ENCODE measurements around the gene FBXO44. TPM values are rescaled to one million over a fixed set of nuclear protein-coding genes. Genes with fewer than 3 reads are reported as not detected.
A peak's percentile ranks its signal among the peaks of the same experiment; 100 is the strongest.

Gene FBXO44
- total and polyA plus RNA-seq, 2 experiments from 2014 or later: 22.0 to 30.8 TPM

DNA sequence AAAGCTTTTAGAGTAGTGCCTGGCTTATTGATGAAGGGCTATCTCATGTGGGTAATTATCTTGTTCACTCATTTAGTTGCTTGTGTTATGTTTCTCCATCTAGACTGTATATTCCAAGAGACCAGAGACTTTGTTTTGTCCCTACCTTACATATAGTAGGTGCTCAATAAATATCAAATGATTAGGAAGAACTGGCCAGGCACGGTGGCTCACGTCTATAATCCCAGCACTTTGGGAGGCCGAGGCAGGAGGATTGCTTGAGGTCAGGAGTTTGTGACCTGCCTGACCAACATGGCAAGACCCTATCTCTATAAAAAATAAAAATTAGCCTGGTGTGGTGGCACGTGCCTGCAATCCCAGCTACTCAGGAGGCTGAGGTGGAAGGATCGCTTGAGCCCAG, 9.4 kb upstream of the FBXO44 start (continued):
- TF ChIP-seq, protein P1, sequence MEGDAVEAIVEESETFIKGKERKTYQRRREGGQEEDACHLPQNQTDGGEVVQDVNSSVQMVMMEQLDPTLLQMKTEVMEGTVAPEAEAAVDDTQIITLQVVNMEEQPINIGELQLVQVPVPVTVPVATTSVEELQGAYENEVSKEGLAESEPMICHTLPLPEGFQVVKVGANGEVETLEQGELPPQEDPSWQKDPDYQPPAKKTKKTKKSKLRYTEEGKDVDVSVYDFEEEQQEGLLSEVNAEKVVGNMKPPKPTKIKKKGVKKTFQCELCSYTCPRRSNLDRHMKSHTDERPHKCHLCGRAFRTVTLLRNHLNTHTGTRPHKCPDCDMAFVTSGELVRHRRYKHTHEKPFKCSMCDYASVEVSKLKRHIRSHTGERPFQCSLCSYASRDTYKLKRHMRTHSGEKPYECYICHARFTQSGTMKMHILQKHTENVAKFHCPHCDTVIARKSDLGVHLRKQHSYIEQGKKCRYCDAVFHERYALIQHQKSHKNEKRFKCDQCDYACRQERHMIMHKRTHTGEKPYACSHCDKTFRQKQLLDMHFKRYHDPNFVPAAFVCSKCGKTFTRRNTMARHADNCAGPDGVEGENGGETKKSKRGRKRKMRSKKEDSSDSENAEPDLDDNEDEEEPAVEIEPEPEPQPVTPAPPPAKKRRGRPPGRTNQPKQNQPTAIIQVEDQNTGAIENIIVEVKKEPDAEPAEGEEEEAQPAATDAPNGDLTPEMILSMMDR (conservative IDR thresholded peaks at IDR 0.05; ENCODE audit: low read depth in 2 of 2): no peak
- TF ChIP-seq EZH2 (IDR thresholded peaks at IDR 0.05; ENCODE audit: low read depth, unreplicated experiment): no peak
- TF ChIP-seq ZNF114 (CRISPR knock-in tag; IDR thresholded peaks at IDR 0.05): no peak

DNA sequence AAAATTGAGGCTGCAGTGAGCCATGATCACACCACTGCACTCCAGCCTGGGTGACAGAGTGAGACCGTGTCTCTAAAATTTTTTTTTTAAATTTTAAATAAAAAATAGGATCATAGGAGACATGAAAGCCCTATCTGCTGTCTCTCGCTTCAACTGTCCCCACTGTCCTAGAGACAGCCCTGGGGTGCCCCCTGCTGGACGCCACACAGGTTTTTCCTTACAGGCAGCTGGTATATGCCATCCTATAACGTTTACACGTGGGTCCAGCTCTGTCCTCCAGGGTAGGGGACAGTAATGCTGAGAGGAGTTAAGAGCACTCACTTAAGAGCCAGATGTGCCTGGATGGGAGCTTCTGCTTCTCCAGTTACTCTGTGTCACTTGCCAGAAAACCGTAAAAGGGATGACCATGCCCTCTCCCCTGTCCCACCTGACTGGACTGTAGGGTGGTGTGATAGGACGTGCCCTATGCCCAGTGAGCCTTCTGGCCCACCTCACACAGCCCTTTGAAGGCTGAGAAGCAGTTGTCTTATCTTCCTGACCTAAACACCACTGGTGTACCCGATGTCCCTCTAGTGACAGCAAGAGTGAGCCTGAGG, 8.9 kb upstream of the FBXO44 start:
- H3K27ac Mint-ChIP-seq: no peak overlapping the region

DNA sequence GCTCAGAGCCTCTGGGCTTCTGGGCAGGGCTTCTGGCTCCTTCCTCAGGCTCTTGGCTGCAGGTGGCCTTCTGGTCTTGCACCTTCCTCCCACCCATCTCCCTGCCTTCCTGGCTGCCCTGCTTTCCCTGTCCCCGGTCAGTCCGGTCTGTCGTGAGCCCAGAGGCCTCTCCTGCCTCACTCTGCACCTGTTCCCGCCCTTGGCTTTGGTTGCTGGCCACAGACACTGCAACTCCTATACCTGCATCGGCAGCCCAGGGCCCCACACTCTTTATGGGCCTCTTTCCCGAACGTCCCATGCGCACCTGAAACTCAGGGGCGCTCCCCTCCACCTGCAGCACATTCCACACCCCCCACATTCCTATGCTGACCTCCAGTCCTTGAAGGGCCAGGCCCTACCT, 8.4 kb upstream of the FBXO44 start:
- ATAC-seq: no peak
- H3K27ac Mint-ChIP-seq: no peak overlapping the region
- H3K27me3 Mint-ChIP-seq (ENCODE audit: insufficient read depth, low read depth, poor library complexity): peaks cover 13% of the 10 kb centered on the region
- peaks cover 6% of the 10 kb centered on the region for H4K20me1 ChIP-seq (replicated peaks; ENCODE audit: insufficient read depth)
- peaks cover 21% of the 10 kb centered on the region for H3K4me1 Mint-ChIP-seq
- H3F3A ChIP-seq (replicated peaks; ENCODE audit: low read depth): peaks cover 10% of the 10 kb centered on the region; the same call in 1 of the 2 replicates
- no peak overlapping the region for H3K4me3 ChIP-seq
- no peak overlapping the region for H3K27ac ChIP-seq (ENCODE audit: low read depth)
- H2AFZ ChIP-seq: no peak overlapping the region
- no peaks in the 10 kb centered on the region for H3K36me3 ChIP-seq (ENCODE audit: insufficient read depth)
- TF ChIP-seq POLR2AphosphoS5 (IDR thresholded peaks at IDR 0.05; ENCODE audit: low read depth): no peak
- TF ChIP-seq, protein P2, sequence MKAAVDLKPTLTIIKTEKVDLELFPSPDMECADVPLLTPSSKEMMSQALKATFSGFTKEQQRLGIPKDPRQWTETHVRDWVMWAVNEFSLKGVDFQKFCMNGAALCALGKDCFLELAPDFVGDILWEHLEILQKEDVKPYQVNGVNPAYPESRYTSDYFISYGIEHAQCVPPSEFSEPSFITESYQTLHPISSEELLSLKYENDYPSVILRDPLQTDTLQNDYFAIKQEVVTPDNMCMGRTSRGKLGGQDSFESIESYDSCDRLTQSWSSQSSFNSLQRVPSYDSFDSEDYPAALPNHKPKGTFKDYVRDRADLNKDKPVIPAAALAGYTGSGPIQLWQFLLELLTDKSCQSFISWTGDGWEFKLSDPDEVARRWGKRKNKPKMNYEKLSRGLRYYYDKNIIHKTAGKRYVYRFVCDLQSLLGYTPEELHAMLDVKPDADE (IDR thresholded peaks at IDR 0.05): no peak
- TF ChIP-seq STAT1 (IDR thresholded peaks at IDR 0.05; ENCODE audit: unreplicated experiment): no peak
- no peak for TF ChIP-seq ZNF331 (CRISPR knock-in tag; IDR thresholded peaks at IDR 0.05; ENCODE audit: low read depth)
- no peak for TF ChIP-seq JUNB (IDR thresholded peaks at IDR 0.05; ENCODE audit: unreplicated experiment)
- TF ChIP-seq, protein P3, sequence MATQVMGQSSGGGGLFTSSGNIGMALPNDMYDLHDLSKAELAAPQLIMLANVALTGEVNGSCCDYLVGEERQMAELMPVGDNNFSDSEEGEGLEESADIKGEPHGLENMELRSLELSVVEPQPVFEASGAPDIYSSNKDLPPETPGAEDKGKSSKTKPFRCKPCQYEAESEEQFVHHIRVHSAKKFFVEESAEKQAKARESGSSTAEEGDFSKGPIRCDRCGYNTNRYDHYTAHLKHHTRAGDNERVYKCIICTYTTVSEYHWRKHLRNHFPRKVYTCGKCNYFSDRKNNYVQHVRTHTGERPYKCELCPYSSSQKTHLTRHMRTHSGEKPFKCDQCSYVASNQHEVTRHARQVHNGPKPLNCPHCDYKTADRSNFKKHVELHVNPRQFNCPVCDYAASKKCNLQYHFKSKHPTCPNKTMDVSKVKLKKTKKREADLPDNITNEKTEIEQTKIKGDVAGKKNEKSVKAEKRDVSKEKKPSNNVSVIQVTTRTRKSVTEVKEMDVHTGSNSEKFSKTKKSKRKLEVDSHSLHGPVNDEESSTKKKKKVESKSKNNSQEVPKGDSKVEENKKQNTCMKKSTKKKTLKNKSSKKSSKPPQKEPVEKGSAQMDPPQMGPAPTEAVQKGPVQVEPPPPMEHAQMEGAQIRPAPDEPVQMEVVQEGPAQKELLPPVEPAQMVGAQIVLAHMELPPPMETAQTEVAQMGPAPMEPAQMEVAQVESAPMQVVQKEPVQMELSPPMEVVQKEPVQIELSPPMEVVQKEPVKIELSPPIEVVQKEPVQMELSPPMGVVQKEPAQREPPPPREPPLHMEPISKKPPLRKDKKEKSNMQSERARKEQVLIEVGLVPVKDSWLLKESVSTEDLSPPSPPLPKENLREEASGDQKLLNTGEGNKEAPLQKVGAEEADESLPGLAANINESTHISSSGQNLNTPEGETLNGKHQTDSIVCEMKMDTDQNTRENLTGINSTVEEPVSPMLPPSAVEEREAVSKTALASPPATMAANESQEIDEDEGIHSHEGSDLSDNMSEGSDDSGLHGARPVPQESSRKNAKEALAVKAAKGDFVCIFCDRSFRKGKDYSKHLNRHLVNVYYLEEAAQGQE (IDR thresholded peaks at IDR 0.05; ENCODE audit: unreplicated experiment): no peak
- no peak for TF ChIP-seq NANOG (IDR thresholded peaks at IDR 0.05; ENCODE audit: borderline replicate concordance)
- no peak for TF ChIP-seq CREB1 (CRISPR knock-in tag; IDR thresholded peaks at IDR 0.05; ENCODE audit: low read depth)
- no peak for TF ChIP-seq ZNF114 (CRISPR knock-in tag; IDR thresholded peaks at IDR 0.05)
- TF ChIP-seq EZH2 (IDR thresholded peaks at IDR 0.05; ENCODE audit: low read depth, unreplicated experiment): no peak
- no peak for TF ChIP-seq EZH2phosphoT487 (IDR thresholded peaks at IDR 0.05; ENCODE audit: unreplicated experiment)
- DNase-seq (ENCODE audit: low spot score): no peak
- H3K4me1 ChIP-seq (ENCODE audit: insufficient read depth): peaks cover 12% of the 10 kb centered on the region
- 0 out of 2 replicates have a peak, but pooled peaks cover under 1% of the 10 kb centered on the region for H3K79me2 ChIP-seq (replicated peaks; ENCODE audit: insufficient read depth)
- no peaks in the 10 kb centered on the region for H3K9me2 ChIP-seq (ENCODE audit: insufficient read depth)
- H3K36me3 Mint-ChIP-seq (ENCODE audit: low read depth): peaks cover 2% of the 10 kb centered on the region; the same call in 1 of the 3 replicates
- H3K4me3 Mint-ChIP-seq: no peak overlapping the region
- H3K27me3 ChIP-seq (ENCODE audit: insufficient read depth): no peaks in the 10 kb centered on the region
- H3K9me3 Mint-ChIP-seq: no peaks in the 10 kb centered on the region
- H3K4me2 ChIP-seq: no peak overlapping the region

More for the DNA sequence above, 8.9 kb upstream of the FBXO44 start:
- no peaks in the 10 kb centered on the region for H3K36me3 ChIP-seq (ENCODE audit: insufficient read depth)
- ATAC-seq: peak; percentile 35
- H2AFZ ChIP-seq: no peak overlapping the region
- peaks cover 2% of the 10 kb centered on the region; the same call in 1 of the 3 replicates for H3K36me3 Mint-ChIP-seq (ENCODE audit: low read depth)
- H3K4me3 Mint-ChIP-seq: no peak overlapping the region
- peaks cover 6% of the 10 kb centered on the region for H3K4me1 ChIP-seq (ENCODE audit: insufficient read depth)
- no peak for TF ChIP-seq EZH2phosphoT487 (IDR thresholded peaks at IDR 0.05; ENCODE audit: unreplicated experiment)
- TF ChIP-seq, protein P1 (conservative IDR thresholded peaks at IDR 0.05; ENCODE audit: low read depth in 2 of 2): peak; percentile 78 to 88
- H4K20me1 ChIP-seq (replicated peaks; ENCODE audit: insufficient read depth): peaks cover 4% of the 10 kb centered on the region; the same call in 1 of the 2 replicates
- no peaks in the 10 kb centered on the region for H3K79me2 ChIP-seq (replicated peaks; ENCODE audit: insufficient read depth)
- DNase-seq (ENCODE audit: low spot score): peak; percentile 92
- H3K4me2 ChIP-seq: no peak overlapping the region
- no peak overlapping the region for H3K4me3 ChIP-seq
- no peaks in the 10 kb centered on the region for H3K9me2 ChIP-seq (ENCODE audit: insufficient read depth)
- peaks cover 15% of the 10 kb centered on the region for H3K4me1 Mint-ChIP-seq
- H3K27ac ChIP-seq (ENCODE audit: low read depth): no peak overlapping the region
- H3K27me3 ChIP-seq (ENCODE audit: insufficient read depth): no peaks in the 10 kb centered on the region
- H3K9me3 Mint-ChIP-seq: no peaks in the 10 kb centered on the region
- H3K27me3 Mint-ChIP-seq (ENCODE audit: insufficient read depth, low read depth, poor library complexity): peaks cover 7% of the 10 kb centered on the region
- 0 out of 2 replicates have a peak, but pooled peaks cover 5% of the 10 kb centered on the region for H3F3A ChIP-seq (replicated peaks; ENCODE audit: low read depth)

Measured in GM23338 (cell line).